HepG2 (cell line): ENCODE measurements around the gene KRTAP5-4. TPM values are rescaled to one million over a fixed set of nuclear protein-coding genes. Genes with fewer than 3 reads are reported as not detected.

Experiments
- ATAC-seq: fragments of 200-7000 bp; cut with Tn5 transposase; 3 replicates; pipeline ENCODE4 v1.9.1; 2020; ENCODE audit warnings: mild to moderate bottlenecking, moderate library complexity
- BruUV-seq: library from RNA; stranded (reverse); fragments of 400-500 nt; replicated peaks from 2 replicates; lab custom pipeline; 2021; lab: Mats Ljungman, UMichigan
- CTCF ChIA-PET: fragments of 300-600 bp; formaldehyde crosslinking; extraction: SDS; loops from one replicate; lab custom pipeline; 2021; ENCODE audit warnings: low total read pairs, inconsistent platforms, low intra/inter-chr PET ratio; lab: Yijun Ruan, JAX
- POLR2A ChIA-PET: fragments of 350-600 bp; sonication (Branson Sonifier 250); formaldehyde crosslinking; loops from one replicate; lab custom pipeline; 2020; ENCODE audit warnings: antibody characterized with exemption, inconsistent platforms; lab: Yijun Ruan, JAX
- DNase-seq: peaks from one replicate; pipeline ENCODE4 v3.0.0-alpha.2; 2015; ENCODE audit warnings: low spot score
- FAIRE-seq: peaks from 3 replicates; lab custom pipeline; 2011; peaks lifted over from hg19 to GRCh38; lab: Jason Lieb, UNC
- H2AFZ ChIP-seq: one replicate; pipeline ENCODE4 v1.6.1; 2011; ENCODE audit warnings: low read length, inconsistent platforms
- H3K27ac ChIP-seq: fragments of 300-600 bp; 3 replicates; pipeline ENCODE4 v1.8.0; 2011; ENCODE audit warnings: mixed run types, mild to moderate bottlenecking, mixed read lengths, low read length, inconsistent platforms; ENCODE audit not compliant: insufficient read depth; ENCODE audit errors: extremely low read length
- H3K27me3 ChIP-seq, 2 experiments: fragments of 200-600 bp in 1 of 2; 2 replicates in 1 of 2; 3 replicates in 1 of 2; pipeline versions ENCODE4 v1.6.0 to v1.8.0; 2011; ENCODE audit warnings: low read length in 2 of 2, mild to moderate bottlenecking in 2 of 2, moderate library complexity in 2 of 2, inconsistent platforms in 1 of 2; ENCODE audit not compliant: insufficient read depth in 2 of 2, control insufficient read depth in 1 of 2
- H3K36me3 ChIP-seq, 2 experiments: fragments of 200-600 bp in 1 of 2; replicated peaks in 1 of 2; 2 replicates in 1 of 2; 3 replicates in 1 of 2; pipeline versions ENCODE4 v1.5.1 to v1.8.0; 2011; ENCODE audit warnings: low read length in 2 of 2, inconsistent platforms in 1 of 2; ENCODE audit not compliant: insufficient read depth in 2 of 2, control insufficient read depth in 1 of 2
- H3K4me1 ChIP-seq: 2 replicates; pipeline ENCODE4 v1.5.1; 2012; ENCODE audit warnings: low read length, inconsistent platforms; ENCODE audit not compliant: insufficient read depth
- H3K4me2 ChIP-seq: 2 replicates; pipeline ENCODE4 v1.6.0; 2011; ENCODE audit warnings: low read depth, low read length, inconsistent platforms
- H3K4me3 ChIP-seq, 3 experiments: fragments of 200-600 bp in 1 of 3; sonication (generic), shearing (Covaris generic) in 1 of 3; replicated peaks in 1 of 3; 2 replicates each; pipeline ENCODE4 v1.5.1; 2011 to 2016; ENCODE audit warnings: low read length in 3 of 3, inconsistent platforms in 2 of 3, low read depth in 2 of 3, mild to moderate bottlenecking in 2 of 3, control low read depth in 1 of 3, mixed read lengths in 1 of 3; ENCODE audit not compliant: insufficient read depth in 1 of 3
- H3K79me2 ChIP-seq: one replicate; pipeline ENCODE4 v1.6.1; 2011; ENCODE audit warnings: low read length, inconsistent platforms; ENCODE audit not compliant: insufficient read depth
- H3K9ac ChIP-seq: 2 replicates; pipeline ENCODE4 v1.6.0; 2011; ENCODE audit warnings: mild to moderate bottlenecking, low read depth, low read length, inconsistent platforms; ENCODE audit not compliant: insufficient read depth
- H3K9me3 ChIP-seq: 2 replicates; pipeline ENCODE4 v1.5.1; 2012; ENCODE audit warnings: mild to moderate bottlenecking, low read length
- H4K20me1 ChIP-seq: 2 replicates; pipeline ENCODE4 v1.6.0; 2011; ENCODE audit warnings: inconsistent platforms, mild to moderate bottlenecking, low read length, moderate library complexity; ENCODE audit not compliant: insufficient read depth
- DNMT1 ChIP-seq: sonication (generic); formaldehyde crosslinking; IDR thresholded peaks from 2 replicates; pipeline ENCODE4 v1.5.1; 2020; ENCODE audit warnings: mild to moderate bottlenecking, missing genetic modification reagents
- ESRRA ChIP-seq: sonication (generic); formaldehyde crosslinking; IDR thresholded peaks from 2 replicates; pipeline ENCODE4 v1.5.1; 2020; ENCODE audit warnings: mild to moderate bottlenecking, low read depth, missing genetic modification reagents
- KDM2A ChIP-seq: sonication (generic); formaldehyde crosslinking; IDR thresholded peaks from 2 replicates; pipeline ENCODE4 v1.4.0; 2020; ENCODE audit warnings: low read depth, missing genetic modification reagents, borderline replicate concordance
- NFIB ChIP-seq: sonication (generic); formaldehyde crosslinking; IDR thresholded peaks from 2 replicates; pipeline ENCODE4 v1.9.0; 2021; ENCODE audit warnings: missing genetic modification reagents, mild to moderate bottlenecking, borderline replicate concordance
- PHF8 ChIP-seq: sonication (generic); formaldehyde crosslinking; IDR thresholded peaks from 2 replicates; pipeline ENCODE4 v1.5.0; 2020; ENCODE audit warnings: missing genetic modification reagents
- PITX1 ChIP-seq: sonication (generic); formaldehyde crosslinking; IDR thresholded peaks from 2 replicates; pipeline ENCODE4 v1.5.1; 2020; ENCODE audit warnings: mild to moderate bottlenecking, missing genetic modification reagents
- SRF ChIP-seq: IDR thresholded peaks from 2 replicates; pipeline ENCODE4 v1.6.1; 2011; ENCODE audit warnings: mild to moderate bottlenecking, low read depth, low read length, moderate library complexity
- SRSF1 ChIP-seq: fragments of 200-400 bp; formaldehyde crosslinking; optimal IDR thresholded peaks from 2 replicates; pipeline ENCODE3; 2017; ENCODE audit warnings: mild to moderate bottlenecking, low read depth, low read length, moderate library complexity
- STAT5B ChIP-seq: sonication (generic); formaldehyde crosslinking; IDR thresholded peaks from 2 replicates; pipeline ENCODE4 v1.4.0; 2020; ENCODE audit warnings: missing genetic modification reagents
- THRA ChIP-seq: sonication (generic); formaldehyde crosslinking; IDR thresholded peaks from 2 replicates; pipeline ENCODE4 v1.4.0; 2020; ENCODE audit warnings: missing genetic modification reagents, borderline replicate concordance
- ZNF609 ChIP-seq: sonication (generic); formaldehyde crosslinking; IDR thresholded peaks from 2 replicates; pipeline ENCODE4 v1.4.0; 2020; ENCODE audit warnings: mild to moderate bottlenecking, missing genetic modification reagents, borderline replicate concordance
- ZNF674 ChIP-seq: sonication (generic); formaldehyde crosslinking; IDR thresholded peaks from 2 replicates; pipeline ENCODE4 v1.5.0; 2020; ENCODE audit warnings: low read depth, mild to moderate bottlenecking, missing genetic modification reagents
- ZNF747 ChIP-seq: sonication (generic); formaldehyde crosslinking; IDR thresholded peaks from 2 replicates; pipeline ENCODE4 v1.8.1; 2023; ENCODE audit warnings: missing genetic modification reagents, mild to moderate bottlenecking, borderline replicate concordance
- WGBS: methylation state at CpG from one replicate; pipeline ENCODE4 v1.1.6; 2017; ENCODE audit warnings: low lambda C conversion rate; 5-methylcytosine and 5-hydroxymethylcytosine counted together
- in situ Hi-C: cut with HindIII; loops from 2 replicates; pipeline ENCODE4 v1.10.0; 2017; ENCODE audit warnings: low pct_unique_long_range_greater_than_20kb; ENCODE audit not compliant: extremely low pct_ligation_motif_present
- intact Hi-C: fragments of 100-400 bp; cut with micrococcal nuclease; formaldehyde crosslinking; loops from one replicate; pipeline ENCODE4 v1.10.0; 2022; ENCODE audit not compliant: unreplicated experiment
- polyA plus RNA-seq, 8 experiments: library from polyadenylated mRNA; depleted of rRNA in 3 of 8; stranded (reverse) in 7 of 8; unstranded in 1 of 8; fragments of >200 nt; fragmentation: Illumina TruSeq in 4 of 8; extraction: Trizol in 4 of 8; gene quantifications; 2 replicates each; pipeline versions ENCODE4 v1.2.1 to v1.2.3, GENCODE V29; 2011 to 2016; ENCODE audit warnings: low read depth in 4 of 8, missing spikeins in 1 of 8, mixed read lengths in 1 of 8; ENCODE audit not compliant: insufficient read depth in 1 of 8
- total RNA-seq, 5 experiments: library from RNA; depleted of rRNA; stranded (reverse); fragments of >200 nt; fragmentation: Illumina TruSeq; extraction: Trizol; gene quantifications; 2 replicates each; pipeline ENCODE4 v1.2.3, GENCODE V29; 2016; ENCODE audit warnings: low read depth in 1 of 5
- TF ChIP-seq, protein P1 (sequence below): sonication (generic); formaldehyde crosslinking; IDR thresholded peaks from 2 replicates; pipeline ENCODE4 v1.5.0; 2020; ENCODE audit warnings: mild to moderate bottlenecking, missing genetic modification reagents

Gene KRTAP5-4
- total and polyA plus RNA-seq, 2 of the 13 experiments (the other 11 are each of a cell fraction or from before 2014, with no cell fraction given): not detected

DNA sequence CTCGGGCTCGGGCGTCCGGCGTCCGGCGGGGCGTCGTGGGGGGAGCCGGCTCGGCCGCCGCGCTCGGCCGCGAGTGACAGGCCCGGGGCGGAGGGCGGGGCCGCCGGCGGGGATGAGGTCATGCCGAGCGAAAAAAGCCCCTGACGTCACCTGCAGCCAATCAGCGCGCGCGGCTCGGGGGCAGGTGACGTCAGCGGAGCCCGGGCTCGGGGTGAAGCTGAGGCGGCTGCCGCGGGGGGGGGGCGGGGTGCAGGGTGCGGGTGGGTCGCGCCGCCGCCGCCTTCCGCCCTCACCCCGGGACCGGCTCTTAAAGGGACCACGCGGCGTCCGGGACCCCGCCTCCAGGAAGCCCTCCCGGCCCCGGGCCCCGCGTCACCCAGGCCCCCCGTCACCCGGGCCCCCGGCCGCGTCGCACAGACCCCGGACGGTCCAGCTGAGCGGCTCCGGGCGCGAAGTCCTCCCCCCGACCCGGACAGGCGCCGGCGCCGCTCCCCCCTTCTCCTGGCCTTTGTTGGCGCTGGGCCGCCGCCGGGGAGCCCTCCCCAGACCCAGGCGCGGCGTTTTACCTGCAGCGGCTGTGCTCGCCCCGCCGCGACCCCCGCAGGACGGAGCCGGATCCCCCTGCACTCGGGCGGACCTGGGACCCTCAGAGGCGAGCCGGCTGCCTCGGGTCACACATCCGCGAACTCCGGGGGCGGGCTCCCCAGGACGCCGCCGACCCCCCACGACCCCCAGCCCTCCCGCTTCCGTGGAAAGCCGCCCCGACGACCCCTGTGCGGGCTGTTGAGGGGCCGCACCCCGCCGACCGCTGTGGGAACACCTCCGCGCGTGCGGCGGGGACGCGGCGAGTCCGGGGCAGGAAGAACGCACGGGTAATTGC, 49.5 kb downstream of the KRTAP5-4 start, which contains the start of gene DUSP8:
TSS of gene DUSP8 (minus strand) at position 75 of the 880 bp plus-strand sequence. CDS start 6,445 bp downstream, outside the sequence.
- CTCF ChIA-PET: no interaction called here
- H3K9ac ChIP-seq: peak within 1 kb of the TSS; percentile 84; the same call in 1 of the 2 replicates
- FAIRE-seq: no peak
- POLR2A ChIA-PET: no interaction called here
- peaks cover 1 to 17% of the 10 kb centered on the region in 2 experiments; a peak in 3 of 5 replicates for H3K27me3 ChIP-seq
- H3K36me3 ChIP-seq: no peaks in the 10 kb centered on the region
- H2AFZ ChIP-seq: no peak within 1 kb of the TSS
- H3K79me2 ChIP-seq: no peaks in the 10 kb centered on the region
- peak within 1 kb of the TSS; percentile 93 for H3K4me2 ChIP-seq
- H3K4me1 ChIP-seq: peaks cover 41% of the 10 kb centered on the region
- peak within 1 kb of the TSS; percentile 65 to 78 (median 72); a peak in 5 of 6 replicates for H3K4me3 ChIP-seq
- peak; percentile 5 for ATAC-seq
- intact Hi-C loops: no loop called here
- no peaks in the 10 kb centered on the region for H3K9me3 ChIP-seq
- in situ Hi-C loops: no loop called here
- H4K20me1 ChIP-seq: peaks cover 31% of the 10 kb centered on the region; the same call in 1 of the 2 replicates
- WGBS: 0% methylated on average over 5 of the region's 124 CpGs
- DNase-seq: peak; percentile 46
- BruUV-seq: no TSS peak
- no peak within 1 kb of the TSS for H3K27ac ChIP-seq
- TF ChIP-seq PITX1 (CRISPR knock-in tag): no peak
- no peak for TF ChIP-seq ZNF747
- no peak for TF ChIP-seq ZNF609 (CRISPR knock-in tag)
- TF ChIP-seq PHF8: no peak
- no peak for TF ChIP-seq THRA (CRISPR knock-in tag)
- TF ChIP-seq SRF: no peak
- TF ChIP-seq SRSF1: peak; percentile 39
- TF ChIP-seq NFIB (CRISPR knock-in tag): no peak
- TF ChIP-seq, protein P1, sequence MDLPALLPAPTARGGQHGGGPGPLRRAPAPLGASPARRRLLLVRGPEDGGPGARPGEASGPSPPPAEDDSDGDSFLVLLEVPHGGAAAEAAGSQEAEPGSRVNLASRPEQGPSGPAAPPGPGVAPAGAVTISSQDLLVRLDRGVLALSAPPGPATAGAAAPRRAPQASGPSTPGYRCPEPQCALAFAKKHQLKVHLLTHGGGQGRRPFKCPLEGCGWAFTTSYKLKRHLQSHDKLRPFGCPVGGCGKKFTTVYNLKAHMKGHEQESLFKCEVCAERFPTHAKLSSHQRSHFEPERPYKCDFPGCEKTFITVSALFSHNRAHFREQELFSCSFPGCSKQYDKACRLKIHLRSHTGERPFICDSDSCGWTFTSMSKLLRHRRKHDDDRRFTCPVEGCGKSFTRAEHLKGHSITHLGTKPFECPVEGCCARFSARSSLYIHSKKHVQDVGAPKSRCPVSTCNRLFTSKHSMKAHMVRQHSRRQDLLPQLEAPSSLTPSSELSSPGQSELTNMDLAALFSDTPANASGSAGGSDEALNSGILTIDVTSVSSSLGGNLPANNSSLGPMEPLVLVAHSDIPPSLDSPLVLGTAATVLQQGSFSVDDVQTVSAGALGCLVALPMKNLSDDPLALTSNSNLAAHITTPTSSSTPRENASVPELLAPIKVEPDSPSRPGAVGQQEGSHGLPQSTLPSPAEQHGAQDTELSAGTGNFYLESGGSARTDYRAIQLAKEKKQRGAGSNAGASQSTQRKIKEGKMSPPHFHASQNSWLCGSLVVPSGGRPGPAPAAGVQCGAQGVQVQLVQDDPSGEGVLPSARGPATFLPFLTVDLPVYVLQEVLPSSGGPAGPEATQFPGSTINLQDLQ (CRISPR knock-in tag): no peak
- no peak for TF ChIP-seq DNMT1 (CRISPR knock-in tag)
- TF ChIP-seq ZNF674: no peak
- peak; percentile 45; the same call in 1 of the 2 replicates for TF ChIP-seq KDM2A (CRISPR knock-in tag)
- TF ChIP-seq ESRRA (CRISPR knock-in tag): no peak
- TF ChIP-seq STAT5B (CRISPR knock-in tag): no peak
